ENCODE results near the gene SPRED1. TPM values are rescaled to one million over a fixed set of nuclear protein-coding genes. Genes with fewer than 3 reads are reported as not detected.

The SPRED1 gene
- total RNA-seq, 4 donors from 2014 or later, result 11.8 to 30.0 (median 19.7) TPM

DNA sequence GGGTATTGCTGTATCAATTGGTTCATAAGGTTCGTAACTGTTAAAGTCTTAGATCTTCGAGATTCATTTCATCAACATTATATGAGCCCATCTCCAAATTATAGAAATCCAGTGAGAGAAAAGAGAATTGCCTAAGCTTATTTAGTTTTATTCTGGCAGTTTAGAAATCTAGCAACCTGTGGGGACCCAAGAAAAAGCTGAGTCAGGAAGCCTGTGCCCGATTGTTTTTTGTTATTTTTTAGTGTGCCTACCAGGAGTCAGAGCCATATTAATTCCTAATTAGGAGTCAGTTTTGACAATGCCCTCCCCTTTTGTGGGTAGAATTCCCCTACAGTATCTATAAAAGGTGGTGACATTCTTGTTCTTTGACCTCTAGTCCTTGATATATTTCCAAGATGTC lies 59.6 kb downstream of the SPRED1 start:
- no peaks in the 10 kb centered on the region for H3K4me1 ChIP-seq
- ATAC-seq, result no peak
- no peaks in the 10 kb centered on the region for H3K27me3 ChIP-seq
- WGBS, 2 donors (ENCODE audit: low coverage in 1 of 2), result 80 to 90% methylated on average over 3 of the region's 3 CpGs
- no peaks in the 10 kb centered on the region for H3K36me3 ChIP-seq
- H3K4me3 ChIP-seq, result no peak overlapping the region
- TF ChIP-seq, protein P1, sequence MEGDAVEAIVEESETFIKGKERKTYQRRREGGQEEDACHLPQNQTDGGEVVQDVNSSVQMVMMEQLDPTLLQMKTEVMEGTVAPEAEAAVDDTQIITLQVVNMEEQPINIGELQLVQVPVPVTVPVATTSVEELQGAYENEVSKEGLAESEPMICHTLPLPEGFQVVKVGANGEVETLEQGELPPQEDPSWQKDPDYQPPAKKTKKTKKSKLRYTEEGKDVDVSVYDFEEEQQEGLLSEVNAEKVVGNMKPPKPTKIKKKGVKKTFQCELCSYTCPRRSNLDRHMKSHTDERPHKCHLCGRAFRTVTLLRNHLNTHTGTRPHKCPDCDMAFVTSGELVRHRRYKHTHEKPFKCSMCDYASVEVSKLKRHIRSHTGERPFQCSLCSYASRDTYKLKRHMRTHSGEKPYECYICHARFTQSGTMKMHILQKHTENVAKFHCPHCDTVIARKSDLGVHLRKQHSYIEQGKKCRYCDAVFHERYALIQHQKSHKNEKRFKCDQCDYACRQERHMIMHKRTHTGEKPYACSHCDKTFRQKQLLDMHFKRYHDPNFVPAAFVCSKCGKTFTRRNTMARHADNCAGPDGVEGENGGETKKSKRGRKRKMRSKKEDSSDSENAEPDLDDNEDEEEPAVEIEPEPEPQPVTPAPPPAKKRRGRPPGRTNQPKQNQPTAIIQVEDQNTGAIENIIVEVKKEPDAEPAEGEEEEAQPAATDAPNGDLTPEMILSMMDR (IDR thresholded peaks at IDR 0.05), result no peak
- TF ChIP-seq POLR2AphosphoS5 (IDR thresholded peaks at IDR 0.05) (no peak), EP300 (IDR thresholded peaks at IDR 0.05) (no peak), POLR2A (IDR thresholded peaks at IDR 0.05) (no peak)
- H3K27ac ChIP-seq, result no peak overlapping the region
- no peaks in the 10 kb centered on the region for H3K9me3 ChIP-seq

DNA sequence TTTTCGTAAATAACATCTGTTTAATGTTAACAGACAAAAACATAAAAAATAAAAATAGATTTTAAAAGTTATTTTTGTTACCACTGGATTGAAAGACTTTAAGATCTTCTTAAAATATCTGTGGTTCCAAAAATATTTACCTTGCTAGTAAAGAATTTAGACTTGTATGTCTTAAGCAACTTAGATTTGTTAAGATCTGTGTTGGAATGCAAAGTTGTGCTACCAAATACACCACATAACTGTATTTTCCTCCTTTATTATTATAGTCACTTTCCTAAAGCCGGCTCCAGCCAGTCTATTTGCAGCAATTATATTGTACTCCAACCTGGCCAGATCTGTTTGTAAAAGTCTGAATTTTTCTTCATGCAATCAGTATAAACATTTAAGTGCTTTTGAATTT lies 63.7 kb downstream of the SPRED1 start:
- no peak for ATAC-seq
- Histone ChIP-seq H3K4me1 (no peaks in the 10 kb centered on the region), H3K27me3 (no peaks in the 10 kb centered on the region), H3K4me3 (no peak overlapping the region), H3K27ac (no peak overlapping the region), H3K9me3 (no peaks in the 10 kb centered on the region), H3K36me3 (no peaks in the 10 kb centered on the region)
- 76 to 78% methylated on average over 2 of the region's 2 CpGs for WGBS, 2 donors (ENCODE audit: low coverage in 1 of 2)
- TF ChIP-seq, protein P1 (IDR thresholded peaks at IDR 0.05), result no peak
- TF ChIP-seq POLR2AphosphoS5 (IDR thresholded peaks at IDR 0.05) (no peak), POLR2A (IDR thresholded peaks at IDR 0.05) (no peak), EP300 (IDR thresholded peaks at IDR 0.05) (no peak)

DNA sequence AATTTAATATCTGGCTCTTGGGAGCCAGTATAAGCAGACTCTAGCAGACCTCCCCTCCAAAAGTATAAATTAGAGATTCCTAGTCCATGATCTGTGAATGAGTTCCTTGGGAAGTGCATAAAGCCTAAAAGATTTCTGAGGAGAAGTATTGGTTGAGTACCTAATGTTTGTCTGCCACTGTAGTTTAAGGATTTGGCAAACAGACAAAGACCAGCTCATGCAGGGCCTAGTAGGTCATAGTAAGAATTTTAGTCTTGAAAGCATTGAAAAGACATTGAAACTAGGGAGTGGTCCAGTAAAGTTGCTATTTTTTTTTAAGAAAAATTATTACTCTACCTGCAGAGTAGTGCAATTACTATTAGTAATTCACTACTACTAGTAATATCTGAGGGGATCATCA lies 67.5 kb downstream of the SPRED1 start:
- Histone ChIP-seq H3K27me3 (no peaks in the 10 kb centered on the region), H3K4me1 (no peaks in the 10 kb centered on the region), H3K9me3 (no peaks in the 10 kb centered on the region), H3K36me3 (peaks cover 0 to 16% of the 10 kb centered on the region in 2 donors), H3K4me3 (no peak overlapping the region), H3K27ac (no peak overlapping the region)
- TF ChIP-seq POLR2AphosphoS5 (IDR thresholded peaks at IDR 0.05) (no peak), EP300 (IDR thresholded peaks at IDR 0.05) (no peak), POLR2A (IDR thresholded peaks at IDR 0.05) (no peak)
- TF ChIP-seq, protein P1 (IDR thresholded peaks at IDR 0.05), result no peak
- ATAC-seq, result no peak

DNA sequence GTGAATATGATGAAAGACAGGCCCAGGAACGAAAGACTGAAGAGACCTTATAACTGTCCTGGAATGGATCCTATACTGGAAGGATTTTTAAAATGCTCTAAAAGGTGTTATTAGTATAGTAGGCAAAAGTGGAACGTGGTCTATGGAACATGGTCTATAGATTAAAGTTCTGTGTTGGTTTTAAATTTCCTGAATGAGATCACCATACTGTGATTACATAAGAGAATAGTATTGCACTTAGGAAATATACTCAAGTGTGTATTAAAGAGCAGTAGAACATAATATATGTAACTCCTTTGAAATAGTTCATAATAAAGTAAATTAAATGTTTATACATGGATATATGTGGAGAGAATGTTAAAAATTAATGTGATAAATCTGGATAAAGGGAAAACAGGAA lies 68.2 kb downstream of the SPRED1 start:
- no peak overlapping the region for H3K27ac ChIP-seq
- ATAC-seq, result no peak
- TF ChIP-seq POLR2AphosphoS5 (IDR thresholded peaks at IDR 0.05) (no peak), POLR2A (IDR thresholded peaks at IDR 0.05) (no peak), EP300 (IDR thresholded peaks at IDR 0.05) (no peak)
- TF ChIP-seq, protein P1 (IDR thresholded peaks at IDR 0.05), result no peak
- no peak overlapping the region for H3K4me3 ChIP-seq
- peaks cover 0 to 23% of the 10 kb centered on the region in 2 donors for H3K36me3 ChIP-seq
- no peaks in the 10 kb centered on the region for H3K4me1 ChIP-seq
- no peaks in the 10 kb centered on the region for H3K9me3 ChIP-seq
- no peaks in the 10 kb centered on the region for H3K27me3 ChIP-seq
- whole genome bisulfite sequencing, 2 donors (ENCODE audit: low coverage in 1 of 2), result 79 to 91% methylated on average over 2 of the region's 2 CpGs

DNA sequence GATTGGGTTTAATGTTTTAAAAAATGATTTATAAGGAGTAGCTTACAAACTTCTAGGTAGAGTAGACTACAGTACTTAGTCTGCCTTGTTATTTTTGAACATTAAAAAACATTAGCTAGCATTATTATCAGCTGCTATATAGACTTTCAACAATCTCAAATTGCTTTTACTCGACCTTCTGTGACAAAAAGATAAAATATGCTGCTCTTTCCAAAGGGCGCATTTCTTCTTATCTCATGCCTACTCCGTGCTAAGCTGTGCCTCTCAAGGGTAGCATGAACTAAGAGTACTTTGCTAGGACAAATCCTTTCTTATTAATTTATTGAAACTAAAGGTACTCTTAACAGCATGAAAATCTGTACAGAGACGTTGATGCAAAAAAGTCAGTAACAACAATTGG lies 71.3 kb downstream of the SPRED1 start:
- no peaks in the 10 kb centered on the region for H3K9me3 ChIP-seq
- 69 to 81% methylated on average over 4 of the region's 4 CpGs for WGBS, 2 donors (ENCODE audit: low coverage in 1 of 2)
- H3K36me3 ChIP-seq, result peaks cover 0 to 40% of the 10 kb centered on the region in 2 donors
- no peaks in the 10 kb centered on the region for H3K27me3 ChIP-seq
- H3K27ac ChIP-seq, result no peak overlapping the region
- H3K4me1 ChIP-seq, result no peaks in the 10 kb centered on the region
- H3K4me3 ChIP-seq, result no peak overlapping the region
- TF ChIP-seq POLR2AphosphoS5 (IDR thresholded peaks at IDR 0.05), result no peak
- no peak for TF ChIP-seq POLR2A (IDR thresholded peaks at IDR 0.05)
- no peak for TF ChIP-seq EP300 (IDR thresholded peaks at IDR 0.05)
- TF ChIP-seq, protein P1 (IDR thresholded peaks at IDR 0.05), result no peak
- no peak for ATAC-seq
